ENCODE data around the gene LAMP2. TPM values are rescaled to one million over a fixed set of nuclear protein-coding genes. Genes with fewer than 3 reads are reported as not detected.

Gene LAMP2
- total RNA-seq, 1 donor from 2014 or later = 54.6 TPM

Other genes starting within 250 kb of the LAMP2 start
- gene ZBTB33, start 218.5 kb downstream of the LAMP2 start, total RNA-seq = 12.6 and 13.2 TPM in 2 replicates
- not detected in 2 replicates for gene TMEM255A, start 157.8 kb downstream of the LAMP2 start, total RNA-seq
- not detected in 2 replicates for gene ATP1B4, start 107.2 kb downstream of the LAMP2 start, total RNA-seq
- 30.8 and 33.8 TPM in 2 replicates for gene CUL4B, start 91.7 kb upstream of the LAMP2 start, total RNA-seq
- 58.8 and 64.9 TPM in 2 replicates for gene MCTS1, start 134.8 kb upstream of the LAMP2 start, total RNA-seq
- 26.5 and 27.8 TPM in 2 replicates for gene C1GALT1C1, start 160.8 kb upstream of the LAMP2 start, total RNA-seq

Measured in T-helper 2 cell treated with Interferon-gamma antibody and Interleukin-4, amounts not matched to agents 100 ng/mL and 5 ng/mL, for 36 hours (primary cell).